PC-9 (cell line): Measurements from ENCODE around the gene MAPKAPK2. TPM values are rescaled to one million over a fixed set of nuclear protein-coding genes. Genes with fewer than 3 reads are reported as not detected.

Experiments
- BruUV-seq: library from RNA; stranded (reverse); fragments of 400-500 nt; replicated peaks from 2 replicates; lab custom pipeline; 2021; lab: Mats Ljungman, UMichigan
- CTCF ChIA-PET: fragments of 300-600 bp; sonication (Branson Sonifier 250); formaldehyde crosslinking; loops from one replicate; lab custom pipeline; 2022; ENCODE audit warnings: antibody characterized with exemption; lab: Charles Lee
- POLR2A ChIA-PET: fragments of 300-600 bp; sonication (Branson Sonifier 250); formaldehyde crosslinking; loops from one replicate; lab custom pipeline; 2022; ENCODE audit warnings: antibody characterized with exemption; ENCODE audit not compliant: unreplicated experiment; lab: Charles Lee
- DNase-seq, 2 experiments: peaks; one replicate each; pipeline versions ENCODE4 v3.0.0 to v3.0.0-alpha.2; 2015 to 2022; ENCODE audit warnings: mixed read lengths in 1 of 2
- H2AFZ ChIP-seq: fragments of 200-600 bp; sonication (generic); 2 replicates; pipeline ENCODE4 v1.8.1; 2017; ENCODE audit warnings: antibody characterized with exemption
- H3F3A ChIP-seq: fragments of 200-600 bp; sonication (generic); 2 replicates; pipeline ENCODE4 v1.8.1; 2017; ENCODE audit warnings: antibody characterized with exemption, mild to moderate bottlenecking, low read depth; ENCODE audit not compliant: insufficient read depth
- H3K27ac ChIP-seq: fragments of 200-600 bp; sonication (generic); 2 replicates; pipeline ENCODE4 v1.6.1; 2016; ENCODE audit warnings: mixed run types
- H3K27me3 ChIP-seq: fragments of 200-600 bp; sonication (generic); 2 replicates; pipeline ENCODE4 v1.6.1; 2016; ENCODE audit warnings: low read depth, mixed run types; ENCODE audit not compliant: insufficient read depth
- H3K36me3 ChIP-seq: fragments of 200-600 bp; sonication (generic); 2 replicates; pipeline ENCODE4 v1.6.1; 2016; ENCODE audit warnings: low read depth, mixed run types
- H3K4me1 ChIP-seq: fragments of 200-600 bp; sonication (generic); replicated peaks from 2 replicates; pipeline ENCODE4 v1.6.1; 2016; ENCODE audit warnings: mixed run types; ENCODE audit not compliant: insufficient read depth
- H3K4me2 ChIP-seq: fragments of 200-600 bp; sonication (generic); 2 replicates; pipeline ENCODE4 v1.6.1; 2017; ENCODE audit warnings: mixed run types
- H3K4me3 ChIP-seq: fragments of 200-600 bp; sonication (generic); 2 replicates; pipeline ENCODE4 v1.6.1; 2016; ENCODE audit warnings: mixed run types
- H3K79me2 ChIP-seq: fragments of 200-600 bp; sonication (generic); 2 replicates; pipeline ENCODE4 v1.6.1; 2017; ENCODE audit warnings: low read depth, mixed run types
- H3K9me2 ChIP-seq: fragments of 200-600 bp; sonication (generic); 2 replicates; pipeline ENCODE4 v1.8.1; 2017; ENCODE audit warnings: mild to moderate bottlenecking; ENCODE audit not compliant: insufficient read depth
- H3K9me3 ChIP-seq: fragments of 200-600 bp; sonication (generic); 2 replicates; pipeline ENCODE4 v1.8.1; 2016; ENCODE audit warnings: low read depth; ENCODE audit not compliant: insufficient read depth
- H4K20me1 ChIP-seq: fragments of 200-600 bp; sonication (generic); 2 replicates; pipeline ENCODE4 v1.8.1; 2017; ENCODE audit not compliant: insufficient read depth
- CTCF ChIP-seq: fragments of 200-600 bp; sonication (generic); conservative IDR thresholded peaks from 2 replicates; pipeline ENCODE4 v1.6.1; 2017; ENCODE audit warnings: mixed run types, antibody characterized with exemption, mild to moderate bottlenecking, moderate library complexity
- EZH2 ChIP-seq: fragments of 200-600 bp; sonication (generic); IDR thresholded peaks from 2 replicates; pipeline ENCODE4 v1.8.0; 2017; ENCODE audit warnings: antibody characterized with exemption, low read depth
- intact Hi-C: fragments of 100-400 bp; cut with micrococcal nuclease; formaldehyde crosslinking; loops from one replicate; pipeline ENCODE4 v1.10.0; 2022; ENCODE audit not compliant: unreplicated experiment
- total RNA-seq: library from RNA; stranded (reverse); gene quantifications from 2 replicates; pipeline ENCODE4 v1.2.3, GENCODE V29; 2021

Gene MAPKAPK2
- total RNA-seq, 1 experiment from 2014 or later, result 62.6 TPM

GRCh38 chr1:206695733-206696132 lies 11.0 kb downstream of the MAPKAPK2 start:
- no peak overlapping the region for H3K4me3 ChIP-seq
- no peaks in the 10 kb centered on the region for H3K27me3 ChIP-seq
- H3K4me1 ChIP-seq, result 0 out of 2 replicates have a peak, but pooled peaks cover 4% of the 10 kb centered on the region
- H3F3A ChIP-seq, result no peaks in the 10 kb centered on the region
- POLR2A ChIA-PET, result no interaction called here
- TF ChIP-seq EZH2 (no peak), CTCF (no peak)
- no peak overlapping the region for H3K4me2 ChIP-seq
- peaks cover 70% of the 10 kb centered on the region for H3K79me2 ChIP-seq
- peaks cover 64% of the 10 kb centered on the region for H4K20me1 ChIP-seq
- H3K9me3 ChIP-seq, result no peaks in the 10 kb centered on the region
- H3K27ac ChIP-seq, result no peak overlapping the region
- no peak overlapping the region for H2AFZ ChIP-seq
- no peaks in the 10 kb centered on the region for H3K36me3 ChIP-seq
- no TSS peak for BruUV-seq
- CTCF ChIA-PET, result interaction anchor here (0.8 kb wide), 1 partner anchor 234 kb away, joined by 8 read pairs; no protein-coding TSS in a partner anchor
- no peaks in the 10 kb centered on the region for H3K9me2 ChIP-seq
- no peak for DNase-seq
- intact Hi-C loops, result no loop called here

GRCh38 chr1:206696812-206697585 lies 12.3 kb downstream of the MAPKAPK2 start:
- H3K79me2 ChIP-seq, result peaks cover 71% of the 10 kb centered on the region
- ChIA-PET POLR2A (no interaction called here), CTCF (no interaction called here)
- H3K9me2 ChIP-seq, result no peaks in the 10 kb centered on the region
- H3K4me2 ChIP-seq, result no peak overlapping the region
- no peaks in the 10 kb centered on the region for H3F3A ChIP-seq
- intact Hi-C loops, result no loop called here
- no peak overlapping the region for H3K27ac ChIP-seq
- no peaks in the 10 kb centered on the region for H3K36me3 ChIP-seq
- H2AFZ ChIP-seq, result no peak overlapping the region
- TF ChIP-seq EZH2 (no peak), CTCF (no peak)
- H4K20me1 ChIP-seq, result peaks cover 55% of the 10 kb centered on the region
- H3K9me3 ChIP-seq, result no peaks in the 10 kb centered on the region
- DNase-seq, result no peak
- H3K4me1 ChIP-seq, result 0 out of 2 replicates have a peak, but pooled peaks cover 4% of the 10 kb centered on the region
- BruUV-seq, result no TSS peak
- H3K27me3 ChIP-seq, result no peaks in the 10 kb centered on the region
- H3K4me3 ChIP-seq, result no peak overlapping the region

- Histone ChIP-seq H3K4me1 (0 out of 2 replicates have a peak, but pooled peaks cover 4% of the 10 kb centered on the region), H3K4me2 (no peak overlapping the region), H3K9me2 (no peaks in the 10 kb centered on the region), H3K4me3 (no peak overlapping the region), H3K27ac (no peak overlapping the region), H3K27me3 (no peaks in the 10 kb centered on the region), H3K36me3 (no peaks in the 10 kb centered on the region), H4K20me1 (peaks cover 54% of the 10 kb centered on the region), H3F3A (no peaks in the 10 kb centered on the region), H3K9me3 (no peaks in the 10 kb centered on the region), H3K79me2 (peaks cover 75% of the 10 kb centered on the region), H2AFZ (no peak overlapping the region)
- intact Hi-C loops, result no loop called here
- no TSS peak for BruUV-seq
- CTCF ChIA-PET, result interaction anchor here (1.0 kb wide), 1 partner anchor 29 kb away, joined by 7 read pairs; no protein-coding TSS in a partner anchor
- POLR2A ChIA-PET, result interaction anchor here (0.6 kb wide), 1 partner anchor 50 kb away, joined by 4 read pairs; no protein-coding TSS in a partner anchor
- no peak for DNase-seq
- no peak for TF ChIP-seq EZH2
- no peak for TF ChIP-seq CTCF
Measured at GRCh38 chr1:206698011-206698410, 13.3 kb downstream of the MAPKAPK2 start.
